ENCODE results near the gene RBM20.

The RBM20 gene

GRCh38 chr10:110881247-110881646 is 237.1 kb downstream of the RBM20 start:
- no peak for DNase-seq

- DNase-seq = no peak
Measured at GRCh38 chr10:110881905-110882304, 237.8 kb downstream of the RBM20 start.

GRCh38 chr10:110883924-110884323 is 239.8 kb downstream of the RBM20 start:
- no peak for DNase-seq

- DNase-seq = no peak
Measured at GRCh38 chr10:110885932-110886674, 242.0 kb downstream of the RBM20 start.

- DNase-seq = no peak
Measured at GRCh38 chr10:110887560-110887959, 243.4 kb downstream of the RBM20 start.
